Activated T-cell treated with anti-CD3 and anti-CD28 coated beads, Interleukin-2, amount 50 U/mL, for 24 hours (primary cell): Measurements from ENCODE around the gene ZNF512.
"Not testable (repeated sequence)": the region's sequence is repeated elsewhere in the genome, so short reads cannot be mapped to it uniquely, and the experiment has no call there.

Source experiments
- DNase-seq: peaks from one replicate; pipeline ENCODE4 v3.0.0-alpha.2; 2020
- H3K27ac Mint-ChIP-seq: 2 replicates; pipeline ENCODE4 v1.8.0; 2020; ENCODE audit warnings: mild to moderate bottlenecking, mixed read lengths
- H3K27me3 Mint-ChIP-seq: 2 replicates; pipeline ENCODE4 v1.8.0; 2020; ENCODE audit warnings: mixed read lengths
- H3K36me3 Mint-ChIP-seq: 2 replicates; pipeline ENCODE4 v1.8.0; 2020; ENCODE audit warnings: low read depth, mixed read lengths
- H3K4me1 Mint-ChIP-seq: 2 replicates; pipeline ENCODE4 v1.8.0; 2020; ENCODE audit warnings: low read depth, mixed read lengths
- H3K4me3 Mint-ChIP-seq: 2 replicates; pipeline ENCODE4 v1.8.0; 2020; ENCODE audit warnings: mild to moderate bottlenecking, moderate library complexity, mixed read lengths
- H3K9me3 Mint-ChIP-seq: 2 replicates; pipeline ENCODE4 v1.8.0; 2020; ENCODE audit warnings: mixed read lengths

Gene ZNF512

GRCh38 chr2:27596627-27597026, 13.8 kb downstream of the ZNF512 start:
- Mint-ChIP-seq H3K27ac (no peak overlapping the region), H3K9me3 (peaks cover 4% of the 10 kb centered on the region), H3K4me1 (peaks cover 56% of the 10 kb centered on the region), H3K27me3 (no peaks in the 10 kb centered on the region), H3K36me3 (peaks cover 81% of the 10 kb centered on the region), H3K4me3 (no peak overlapping the region)
- DNase-seq: no peak

GRCh38 chr2:27606611-27607010, 23.8 kb downstream of the ZNF512 start:
- Mint-ChIP-seq H3K4me1 (peaks cover 6% of the 10 kb centered on the region), H3K27ac (peak overlapping the region; percentile 66), H3K36me3 (peaks cover 81% of the 10 kb centered on the region), H3K9me3 (no peaks in the 10 kb centered on the region), H3K27me3 (no peaks in the 10 kb centered on the region), H3K4me3 (no peak overlapping the region)
- no peak for DNase-seq

- H3K36me3 Mint-ChIP-seq: peaks cover 85% of the 10 kb centered on the region
- H3K4me3 Mint-ChIP-seq: no peak overlapping the region
- H3K27me3 Mint-ChIP-seq: no peaks in the 10 kb centered on the region
- DNase-seq: no peak
- H3K27ac Mint-ChIP-seq: no peak overlapping the region
- H3K4me1 Mint-ChIP-seq: peaks cover 3% of the 10 kb centered on the region
- no peaks in the 10 kb centered on the region for H3K9me3 Mint-ChIP-seq
Observed at GRCh38 chr2:27613985-27614384, 31.1 kb downstream of the ZNF512 start.

GRCh38 chr2:27615316-27615715, 32.5 kb downstream of the ZNF512 start:
- H3K4me3 Mint-ChIP-seq: no peak overlapping the region
- peaks cover 3% of the 10 kb centered on the region for H3K4me1 Mint-ChIP-seq
- H3K27ac Mint-ChIP-seq: peak overlapping the region; percentile 10
- no peaks in the 10 kb centered on the region for H3K27me3 Mint-ChIP-seq
- no peak for DNase-seq
- no peaks in the 10 kb centered on the region for H3K9me3 Mint-ChIP-seq
- peaks cover 84% of the 10 kb centered on the region for H3K36me3 Mint-ChIP-seq

- Mint-ChIP-seq H3K36me3 (peaks cover 80% of the 10 kb centered on the region), H3K4me3 (no peak overlapping the region), H3K9me3 (no peaks in the 10 kb centered on the region), H3K27me3 (no peaks in the 10 kb centered on the region), H3K27ac (no peak overlapping the region), H3K4me1 (peaks cover 5% of the 10 kb centered on the region)
- no peak for DNase-seq
Observed at GRCh38 chr2:27621524-27621923, 38.7 kb downstream of the ZNF512 start.

- no peak for DNase-seq
- Mint-ChIP-seq H3K4me3 (no peak overlapping the region), H3K4me1 (peaks cover 5% of the 10 kb centered on the region), H3K36me3 (peaks cover 67% of the 10 kb centered on the region), H3K27ac (peak overlapping the region; percentile 15), H3K27me3 (no peaks in the 10 kb centered on the region), H3K9me3 (no peaks in the 10 kb centered on the region)
Observed at GRCh38 chr2:27622921-27623384, 40.1 kb downstream of the ZNF512 start.

- Mint-ChIP-seq H3K27me3 (no peaks in the 10 kb centered on the region), H3K36me3 (peaks cover 51% of the 10 kb centered on the region), H3K4me1 (peaks cover 5% of the 10 kb centered on the region), H3K9me3 (no peaks in the 10 kb centered on the region), H3K4me3 (no peak overlapping the region), H3K27ac (no peak overlapping the region)
- DNase-seq: no peak
Observed at GRCh38 chr2:27624943-27625342, 42.1 kb downstream of the ZNF512 start.

- not testable (repeated sequence) for H3K27me3 Mint-ChIP-seq, H3K9me3 Mint-ChIP-seq, H3K27ac Mint-ChIP-seq, H3K4me3 Mint-ChIP-seq, DNase-seq
- peaks cover 15% of the 10 kb centered on the region for H3K4me1 Mint-ChIP-seq
- peaks cover 40% of the 10 kb centered on the region for H3K36me3 Mint-ChIP-seq
Observed at GRCh38 chr2:27626323-27626722, 43.5 kb downstream of the ZNF512 start.

GRCh38 chr2:27626921-27627320, 44.1 kb downstream of the ZNF512 start:
- H3K4me3 Mint-ChIP-seq, H3K27me3 Mint-ChIP-seq, H3K9me3 Mint-ChIP-seq, DNase-seq: not testable (repeated sequence)
- Mint-ChIP-seq H3K4me1 (peaks cover 21% of the 10 kb centered on the region), H3K27ac (peak overlapping the region; percentile 33), H3K36me3 (peaks cover 34% of the 10 kb centered on the region)

GRCh38 chr2:27627963-27628766, 45.3 kb downstream of the ZNF512 start:
- no peaks in the 10 kb centered on the region for H3K27me3 Mint-ChIP-seq
- no peak for DNase-seq
- peaks cover 24% of the 10 kb centered on the region for H3K4me1 Mint-ChIP-seq
- H3K36me3 Mint-ChIP-seq: peaks cover 21% of the 10 kb centered on the region
- no peaks in the 10 kb centered on the region for H3K9me3 Mint-ChIP-seq
- no peak overlapping the region for H3K4me3 Mint-ChIP-seq
- no peak overlapping the region for H3K27ac Mint-ChIP-seq

GRCh38 chr2:27628767-27629709, 46.2 kb downstream of the ZNF512 start, which contains the start of the genes CCDC121 and GPN1:
TSS of gene CCDC121 (minus strand) at chr2:27629012. CDS start at chr2:27627799, 1,213 bp downstream.
TSS of gene GPN1 (plus strand) at chr2:27629050. CDS start at chr2:27629059, 9 bp downstream.
- peak; percentile 94 for DNase-seq
- Mint-ChIP-seq H3K36me3 (peaks cover 13% of the 10 kb centered on the region), H3K9me3 (no peaks in the 10 kb centered on the region), H3K4me3 (no peak within 1 kb of the TSS), H3K27me3 (no peaks in the 10 kb centered on the region), H3K27ac (no peak within 1 kb of the TSS), H3K4me1 (peaks cover 26% of the 10 kb centered on the region)

GRCh38 chr2:27630257-27630656, 47.4 kb downstream of the ZNF512 start:
- peaks cover 12% of the 10 kb centered on the region for H3K36me3 Mint-ChIP-seq
- DNase-seq, H3K4me3 Mint-ChIP-seq, H3K27ac Mint-ChIP-seq, H3K9me3 Mint-ChIP-seq, H3K27me3 Mint-ChIP-seq: not testable (repeated sequence)
- H3K4me1 Mint-ChIP-seq: peaks cover 32% of the 10 kb centered on the region

- no peaks in the 10 kb centered on the region for H3K27me3 Mint-ChIP-seq
- H3K36me3 Mint-ChIP-seq: peaks cover 34% of the 10 kb centered on the region
- no peak for DNase-seq
- H3K4me1 Mint-ChIP-seq: peaks cover 62% of the 10 kb centered on the region
- no peaks in the 10 kb centered on the region for H3K9me3 Mint-ChIP-seq
- H3K4me3 Mint-ChIP-seq: no peak overlapping the region
- no peak overlapping the region for H3K27ac Mint-ChIP-seq
Observed at GRCh38 chr2:27634291-27634690, 51.4 kb downstream of the ZNF512 start.

GRCh38 chr2:27636766-27637165, 53.9 kb downstream of the ZNF512 start:
- Mint-ChIP-seq H3K27me3 (no peaks in the 10 kb centered on the region), H3K9me3 (no peaks in the 10 kb centered on the region), H3K4me1 (peaks cover 58% of the 10 kb centered on the region), H3K27ac (no peak overlapping the region), H3K36me3 (peaks cover 57% of the 10 kb centered on the region), H3K4me3 (no peak overlapping the region)
- DNase-seq: no peak
